ENCODE measurements around the gene CCDC18. TPM values are rescaled to one million over a fixed set of nuclear protein-coding genes. Genes with fewer than 3 reads are reported as not detected.

CCDC18 gene
- total RNA-seq, 1 experiment from 2014 or later, result 7.1 TPM

- Histone ChIP-seq H3K4me3 (ENCODE audit: low read depth, low read length) (no peak overlapping the region), H3K36me3 (ENCODE audit: control insufficient read depth, insufficient read depth, low read length) (no peaks in the 10 kb centered on the region), H3K9me3 (no peaks in the 10 kb centered on the region), H3K27me3 (replicated peaks; ENCODE audit: control insufficient read depth, insufficient read depth, low read length) (no peaks in the 10 kb centered on the region), H3K4me1 (no peaks in the 10 kb centered on the region)
- TF ChIP-seq CTCF (IDR thresholded peaks at IDR 0.05; ENCODE audit: insufficient read depth in 1 of 2, low read depth in 1 of 2, low read length in 1 of 2, severe bottlenecking in 1 of 2, unreplicated experiment in 1 of 2), result no peak
- CTCF ChIA-PET, result no interaction called here
- POLR2A ChIA-PET, result no interaction called here
- H3K27ac Mint-ChIP-seq (ENCODE audit: unreplicated experiment), result no peak overlapping the region
- intact Hi-C loops (cut with micrococcal nuclease; ENCODE audit: unreplicated experiment), result no loop called here
- no peak overlapping the region for H3K4me3 Mint-ChIP-seq (ENCODE audit: unreplicated experiment)
- H3K9me3 Mint-ChIP-seq (ENCODE audit: unreplicated experiment), result no peaks in the 10 kb centered on the region
- BruUV-seq (replicated peaks), result no TSS peak
- no peak for DNase-seq
- no peaks in the 10 kb centered on the region for H3K4me1 Mint-ChIP-seq (ENCODE audit: low read depth, unreplicated experiment)
- peaks cover 35% of the 10 kb centered on the region for H3K36me3 Mint-ChIP-seq (ENCODE audit: insufficient read depth, unreplicated experiment)
- H3K27me3 Mint-ChIP-seq (ENCODE audit: insufficient read depth, unreplicated experiment), result no peaks in the 10 kb centered on the region
Observed at GRCh38 chr1:93152835-93153234, 27.7 kb upstream of the CCDC18 start.

- Mint-ChIP-seq H3K36me3 (ENCODE audit: insufficient read depth, unreplicated experiment) (peaks cover 19% of the 10 kb centered on the region), H3K27ac (ENCODE audit: unreplicated experiment) (no peak overlapping the region), H3K27me3 (ENCODE audit: insufficient read depth, unreplicated experiment) (no peaks in the 10 kb centered on the region), H3K4me1 (ENCODE audit: low read depth, unreplicated experiment) (no peaks in the 10 kb centered on the region), H3K9me3 (ENCODE audit: unreplicated experiment) (no peaks in the 10 kb centered on the region), H3K4me3 (ENCODE audit: unreplicated experiment) (no peak overlapping the region)
- intact Hi-C loops (cut with micrococcal nuclease; ENCODE audit: unreplicated experiment), result no loop called here
- POLR2A ChIA-PET, result no interaction called here
- Histone ChIP-seq H3K4me1 (no peaks in the 10 kb centered on the region), H3K27me3 (replicated peaks; ENCODE audit: control insufficient read depth, insufficient read depth, low read length) (no peaks in the 10 kb centered on the region), H3K36me3 (ENCODE audit: control insufficient read depth, insufficient read depth, low read length) (no peaks in the 10 kb centered on the region), H3K4me3 (ENCODE audit: low read depth, low read length) (no peak overlapping the region), H3K9me3 (no peaks in the 10 kb centered on the region)
- CTCF ChIA-PET, result no interaction called here
- BruUV-seq (replicated peaks), result no TSS peak
- no peak for TF ChIP-seq CTCF (IDR thresholded peaks at IDR 0.05; ENCODE audit: insufficient read depth in 1 of 2, low read depth in 1 of 2, low read length in 1 of 2, severe bottlenecking in 1 of 2, unreplicated experiment in 1 of 2)
- DNase-seq, result no peak
Observed at GRCh38 chr1:93154898-93155297, 25.6 kb upstream of the CCDC18 start.

- Mint-ChIP-seq H3K9me3 (ENCODE audit: unreplicated experiment) (no peaks in the 10 kb centered on the region), H3K4me1 (ENCODE audit: low read depth, unreplicated experiment) (no peaks in the 10 kb centered on the region), H3K27me3 (ENCODE audit: insufficient read depth, unreplicated experiment) (no peaks in the 10 kb centered on the region), H3K27ac (ENCODE audit: unreplicated experiment) (no peak overlapping the region), H3K4me3 (ENCODE audit: unreplicated experiment) (no peak overlapping the region), H3K36me3 (ENCODE audit: insufficient read depth, unreplicated experiment) (peaks cover 19% of the 10 kb centered on the region)
- H3K36me3 ChIP-seq (ENCODE audit: control insufficient read depth, insufficient read depth, low read length), result no peaks in the 10 kb centered on the region
- intact Hi-C loops (cut with micrococcal nuclease; ENCODE audit: unreplicated experiment), result no loop called here
- H3K27me3 ChIP-seq (replicated peaks; ENCODE audit: control insufficient read depth, insufficient read depth, low read length), result no peaks in the 10 kb centered on the region
- DNase-seq, result no peak
- no TSS peak for BruUV-seq (replicated peaks)
- H3K9me3 ChIP-seq, result no peaks in the 10 kb centered on the region
- H3K4me1 ChIP-seq, result no peaks in the 10 kb centered on the region
- no peak for TF ChIP-seq CTCF (IDR thresholded peaks at IDR 0.05; ENCODE audit: insufficient read depth in 1 of 2, low read depth in 1 of 2, low read length in 1 of 2, severe bottlenecking in 1 of 2, unreplicated experiment in 1 of 2)
- POLR2A ChIA-PET, result no interaction called here
- CTCF ChIA-PET, result no interaction called here
- H3K4me3 ChIP-seq (ENCODE audit: low read depth, low read length), result no peak overlapping the region
Observed at GRCh38 chr1:93155335-93155734, 25.2 kb upstream of the CCDC18 start.

All from Caco-2 (cell line).